Effector CD4-positive, alpha-beta T cell (primary cell): ENCODE measurements around the gene SLC17A5.
"Not testable (repeated sequence)": the region's sequence is repeated elsewhere in the genome, so short reads cannot be mapped to it uniquely, and the experiment has no call there.

Source experiments
- DNase-seq: peaks from one replicate; pipeline ENCODE4 v3.0.0-alpha.2; 2020

The SLC17A5 gene

GRCh38 chr6:73665686-73666319 lies 12.0 kb upstream of the SLC17A5 start:
- DNase-seq = no peak

- DNase-seq = no peak
These were observed 10.9 kb upstream of the SLC17A5 start for GRCh38 chr6:73664701-73665100.

- DNase-seq = no peak
These were observed 3.4 kb upstream of the SLC17A5 start for GRCh38 chr6:73657201-73657600.

GRCh38 chr6:73656531-73657145 lies 2.8 kb upstream of the SLC17A5 start:
- DNase-seq = no peak

- no peak for DNase-seq
These were observed 1.6 kb upstream of the SLC17A5 start for GRCh38 chr6:73655341-73655917.

- DNase-seq = peak; percentile 61
These were observed 888 bp downstream of the SLC17A5 start for GRCh38 chr6:73652637-73653570.

GRCh38 chr6:73649783-73650182 lies 4.0 kb downstream of the SLC17A5 start:
- DNase-seq = no peak

- DNase-seq = no peak
These were observed 5.6 kb downstream of the SLC17A5 start for GRCh38 chr6:73648166-73648565.

GRCh38 chr6:73644941-73645591 lies 8.7 kb downstream of the SLC17A5 start:
- no peak for DNase-seq

GRCh38 chr6:73644030-73644429 lies 9.8 kb downstream of the SLC17A5 start:
- no peak for DNase-seq

GRCh38 chr6:73642530-73642929 lies 11.3 kb downstream of the SLC17A5 start:
- DNase-seq = no peak

- DNase-seq = no peak
These were observed 13.5 kb downstream of the SLC17A5 start for GRCh38 chr6:73640179-73640750.

GRCh38 chr6:73639040-73639439 lies 14.8 kb downstream of the SLC17A5 start:
- DNase-seq = no peak

GRCh38 chr6:73637404-73637803 lies 16.4 kb downstream of the SLC17A5 start:
- no peak for DNase-seq

GRCh38 chr6:73636048-73636447 lies 17.7 kb downstream of the SLC17A5 start:
- no peak for DNase-seq

GRCh38 chr6:73632346-73632745 lies 21.4 kb downstream of the SLC17A5 start:
- DNase-seq = no peak

- DNase-seq = no peak
These were observed 21.9 kb downstream of the SLC17A5 start for GRCh38 chr6:73631849-73632248.

- DNase-seq = no peak
These were observed 23.4 kb downstream of the SLC17A5 start for GRCh38 chr6:73630401-73630800.

GRCh38 chr6:73624896-73625295 lies 28.9 kb downstream of the SLC17A5 start:
- DNase-seq = no peak

- DNase-seq = not testable (repeated sequence)
These were observed 30.3 kb downstream of the SLC17A5 start for GRCh38 chr6:73623480-73623879.

GRCh38 chr6:73618082-73618481 lies 35.7 kb downstream of the SLC17A5 start:
- not testable (repeated sequence) for DNase-seq

- DNase-seq = no peak
These were observed 39.0 kb downstream of the SLC17A5 start for GRCh38 chr6:73614802-73615201.
